HG03039 (cell line): ENCODE data around the gene PTMA.
A peak's percentile ranks its signal among the peaks of the same experiment; 100 is the strongest.
"Not testable (repeated sequence)": the region's sequence is repeated elsewhere in the genome, so short reads cannot be mapped to it uniquely, and the experiment has no call there.

Experiments
- ATAC-seq: cut with Tn5 transposase; IDR thresholded peaks from one replicate; pipeline ENCODE4 v1.9.1; 2021; ENCODE audit warnings: mild to moderate bottlenecking, moderate library complexity; ENCODE audit not compliant: unreplicated experiment

The PTMA gene

DNA sequence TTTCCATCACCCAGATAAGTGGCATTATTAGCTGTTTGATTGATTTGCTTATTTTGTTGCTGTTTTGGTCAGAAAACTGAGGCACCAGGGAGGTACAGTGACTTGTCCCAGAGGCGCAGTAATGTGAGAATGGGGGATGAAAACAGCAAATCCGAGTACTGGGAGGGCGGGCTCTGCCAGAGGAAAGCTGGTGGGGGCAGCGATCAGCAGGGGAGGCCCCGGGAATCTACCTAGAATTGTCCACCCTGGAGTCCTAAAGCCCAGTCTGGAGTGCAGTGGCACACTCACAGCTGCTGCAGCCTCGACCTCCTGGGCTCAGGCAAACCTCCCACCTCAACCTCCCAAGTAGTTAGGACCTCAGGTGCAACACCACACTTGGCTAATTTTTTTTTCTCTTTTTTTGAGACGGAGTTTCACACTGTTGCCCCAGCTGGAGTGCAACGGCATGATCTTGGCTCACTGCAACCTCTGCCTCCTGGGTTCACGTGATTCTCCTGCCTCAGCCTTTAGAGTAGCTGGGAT, 17.0 kb upstream of the PTMA start:
- no peak for ATAC-seq

DNA sequence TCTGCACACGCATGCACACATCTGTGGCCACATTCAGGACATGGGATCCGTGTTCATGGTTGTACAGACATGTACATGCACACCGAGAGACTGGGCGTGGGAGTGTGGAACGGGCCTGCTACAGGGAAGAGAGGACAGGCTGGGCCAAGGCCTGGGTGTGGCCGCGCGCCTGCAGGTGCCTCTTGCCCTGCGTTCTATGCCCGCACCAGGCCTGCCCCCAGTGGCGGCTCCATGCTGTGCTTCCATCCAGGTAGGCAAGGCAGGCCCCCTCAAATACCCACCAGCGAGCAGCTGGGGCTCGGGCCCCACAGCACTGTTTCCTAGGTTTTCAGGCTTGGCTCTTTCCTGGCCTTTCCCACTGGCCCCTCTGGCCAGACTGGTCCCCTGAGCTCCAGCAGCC, 15.5 kb upstream of the PTMA start:
- ATAC-seq: no peak

DNA sequence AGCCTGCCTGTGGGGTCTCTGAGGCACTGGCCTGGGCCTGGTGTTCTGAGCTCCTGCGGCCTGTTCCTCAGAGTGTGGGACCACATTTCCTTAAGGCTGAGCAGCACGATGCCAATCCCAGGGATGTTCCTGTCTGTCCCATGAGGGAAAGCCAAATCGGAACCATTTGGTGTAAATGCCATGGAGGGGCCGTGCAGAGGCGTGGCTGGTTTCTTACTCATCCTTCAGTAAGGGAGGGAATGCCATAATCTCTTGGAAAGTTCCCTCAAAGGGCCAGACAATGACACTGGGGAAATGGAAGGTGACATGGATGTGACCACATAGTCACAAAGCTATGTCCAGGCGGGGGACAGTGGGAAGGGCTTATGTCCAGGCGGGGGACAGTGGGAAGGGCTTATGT, 14.4 kb upstream of the PTMA start:
- no peak for ATAC-seq

DNA sequence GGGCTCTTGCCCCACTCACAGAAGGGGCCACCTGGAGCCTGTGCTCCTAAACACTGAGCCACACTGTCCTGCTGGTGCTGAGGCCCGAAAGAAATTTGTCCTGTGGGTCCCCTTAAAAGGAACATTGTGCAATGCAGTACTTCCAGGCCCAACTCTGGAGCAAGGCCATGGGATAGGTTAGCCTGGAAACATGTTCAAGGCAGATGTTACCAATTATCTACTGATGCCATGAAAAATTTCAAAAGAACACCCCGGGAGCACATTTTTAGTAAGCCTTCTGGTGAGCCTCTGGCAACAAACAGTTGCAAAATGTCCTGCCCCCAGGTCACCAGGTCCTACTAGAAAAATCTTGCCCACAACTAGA, 12.3 kb upstream of the PTMA start:
- no peak for ATAC-seq

DNA sequence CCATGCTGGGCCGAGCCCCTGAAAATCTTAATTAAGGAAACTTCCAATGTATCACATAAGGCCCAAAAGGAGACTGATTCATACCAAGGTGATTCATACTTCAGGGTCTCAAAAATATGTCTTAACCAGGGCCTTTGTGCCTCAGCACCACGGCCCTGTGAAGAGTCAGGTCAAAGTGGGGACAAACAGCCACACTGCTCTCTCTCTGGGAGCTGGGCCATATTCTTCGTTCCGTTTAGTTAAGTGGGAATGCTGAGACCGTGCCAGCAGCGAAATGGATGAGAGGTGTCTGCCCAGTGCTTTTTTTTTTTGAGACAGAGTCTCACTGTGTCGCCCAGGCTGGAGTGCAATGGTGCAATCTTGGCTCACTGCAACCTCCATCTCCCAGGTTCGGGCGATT, 9.3 kb upstream of the PTMA start:
- no peak for ATAC-seq

DNA sequence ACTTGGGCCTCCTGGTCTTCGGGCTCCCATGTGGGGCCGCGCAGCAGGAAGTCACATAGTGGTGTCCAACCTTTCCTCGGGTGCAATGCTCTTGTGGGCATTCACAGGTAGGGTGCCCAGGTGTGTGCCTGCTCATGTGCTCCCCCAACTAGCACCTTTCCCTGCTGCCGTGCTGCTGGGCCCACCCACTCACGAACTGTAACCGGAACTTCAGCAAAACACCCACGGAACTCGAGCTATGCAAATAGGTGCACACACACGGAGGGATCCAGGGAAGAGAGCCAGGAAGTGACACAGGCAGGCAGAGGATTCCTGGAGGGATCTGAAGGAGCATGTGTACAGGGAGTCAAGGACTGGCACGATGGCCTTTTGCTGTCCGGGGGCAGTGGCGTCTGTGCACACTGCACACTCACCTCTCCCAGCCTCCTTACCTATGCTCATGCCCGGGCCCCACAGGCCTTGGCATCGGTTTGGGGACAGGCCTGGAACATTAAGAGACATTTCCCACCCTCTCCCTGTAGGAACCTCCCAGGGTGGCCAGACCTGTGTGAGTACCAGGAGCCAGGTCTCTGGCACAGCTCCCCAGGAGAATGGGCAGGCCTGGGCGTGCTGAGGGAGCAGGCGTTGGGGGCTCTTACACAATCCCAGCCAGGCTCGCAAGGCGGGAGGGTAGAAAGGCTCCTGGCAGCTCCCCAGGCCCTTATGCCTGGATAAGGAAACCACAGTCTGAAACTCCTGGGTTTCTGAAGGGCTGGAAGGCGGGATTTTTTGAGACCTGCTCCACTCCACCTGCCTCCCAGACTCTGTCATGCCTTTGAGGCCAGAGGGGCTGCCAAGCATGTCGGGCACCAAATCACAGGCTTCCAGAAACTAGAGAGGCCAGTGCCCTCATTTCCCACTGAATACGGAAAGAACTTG, 6.6 kb upstream of the PTMA start:
- ATAC-seq: no peak

DNA sequence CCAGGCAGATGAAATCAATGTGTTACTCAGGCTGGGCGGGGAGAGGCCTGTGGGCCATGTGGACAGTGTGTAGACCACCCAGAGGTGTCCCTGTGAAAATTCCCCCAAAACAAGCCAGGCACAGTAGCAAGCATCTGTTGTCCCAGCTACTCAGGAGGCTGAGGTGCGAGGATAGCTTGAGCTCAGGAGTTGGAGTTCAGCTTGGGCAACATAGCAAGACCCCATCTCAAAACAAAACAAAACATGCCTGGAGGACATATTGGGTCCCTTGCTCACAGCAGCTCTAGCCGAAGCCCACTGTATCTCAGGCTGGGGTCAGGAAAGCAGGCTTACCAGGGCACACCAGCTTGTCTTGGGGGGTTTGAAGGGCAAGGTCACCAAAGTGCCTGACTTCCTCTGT, 4.3 kb upstream of the PTMA start:
- no peak for ATAC-seq

DNA sequence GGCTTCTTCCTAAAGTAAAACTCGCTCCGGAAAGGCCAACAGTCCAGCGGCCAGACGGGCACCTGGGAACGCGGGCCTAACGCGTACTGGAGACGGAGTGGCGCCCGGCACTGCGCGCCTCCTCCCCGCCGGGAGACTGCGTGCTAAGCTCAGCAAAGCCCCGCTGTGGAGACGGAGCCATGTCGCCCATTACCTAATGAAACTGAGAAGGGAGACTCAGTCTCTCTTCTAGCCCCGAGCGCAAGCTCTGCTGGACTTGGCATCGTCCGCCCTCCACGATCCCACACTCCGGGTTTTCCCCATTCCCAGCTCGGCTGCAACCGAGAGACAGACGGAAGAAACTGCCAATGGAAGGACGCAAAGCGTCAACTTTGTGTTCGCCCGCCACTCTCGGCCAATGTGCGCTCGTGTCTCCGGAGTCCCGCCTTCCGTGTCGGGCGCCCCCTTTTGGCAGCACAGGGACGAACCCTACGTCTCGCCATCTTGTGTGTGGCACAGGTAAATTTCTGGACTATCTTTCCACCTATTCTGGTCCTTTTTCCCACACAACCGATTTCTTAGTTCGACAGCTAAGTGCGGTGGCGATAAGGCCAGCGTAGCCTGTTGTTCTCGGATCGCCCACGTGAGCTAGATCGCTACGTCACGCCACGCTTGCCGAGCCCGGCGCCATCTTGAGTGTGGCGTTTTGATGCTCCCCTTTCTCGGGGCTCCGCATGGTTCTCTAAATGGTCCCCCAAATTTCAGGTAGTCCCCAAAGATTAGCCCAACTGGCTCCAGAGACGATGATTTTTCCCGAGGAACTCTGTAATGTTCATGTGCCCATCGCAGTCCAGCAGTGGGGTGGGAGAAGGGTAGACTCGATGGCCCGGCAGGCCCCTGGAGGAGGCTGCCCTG, 1.3 kb upstream of the PTMA start:
- ATAC-seq: peak; percentile 33

DNA sequence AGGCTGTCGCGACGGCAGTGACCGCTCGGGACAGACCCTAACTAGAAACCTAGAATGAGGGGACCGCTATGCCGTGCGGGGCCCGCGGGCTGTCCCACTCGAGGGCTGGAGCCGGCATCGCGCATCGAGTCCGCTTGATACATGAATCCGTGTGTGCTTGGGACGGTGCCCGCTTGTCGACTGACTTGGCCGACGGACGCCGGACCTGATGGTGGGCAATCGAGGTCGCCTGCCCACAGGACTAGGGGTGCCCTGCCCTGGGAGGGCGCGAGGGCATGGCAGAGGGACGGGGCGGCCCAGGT, 749 bp upstream of the PTMA start:
- ATAC-seq: no peak

DNA sequence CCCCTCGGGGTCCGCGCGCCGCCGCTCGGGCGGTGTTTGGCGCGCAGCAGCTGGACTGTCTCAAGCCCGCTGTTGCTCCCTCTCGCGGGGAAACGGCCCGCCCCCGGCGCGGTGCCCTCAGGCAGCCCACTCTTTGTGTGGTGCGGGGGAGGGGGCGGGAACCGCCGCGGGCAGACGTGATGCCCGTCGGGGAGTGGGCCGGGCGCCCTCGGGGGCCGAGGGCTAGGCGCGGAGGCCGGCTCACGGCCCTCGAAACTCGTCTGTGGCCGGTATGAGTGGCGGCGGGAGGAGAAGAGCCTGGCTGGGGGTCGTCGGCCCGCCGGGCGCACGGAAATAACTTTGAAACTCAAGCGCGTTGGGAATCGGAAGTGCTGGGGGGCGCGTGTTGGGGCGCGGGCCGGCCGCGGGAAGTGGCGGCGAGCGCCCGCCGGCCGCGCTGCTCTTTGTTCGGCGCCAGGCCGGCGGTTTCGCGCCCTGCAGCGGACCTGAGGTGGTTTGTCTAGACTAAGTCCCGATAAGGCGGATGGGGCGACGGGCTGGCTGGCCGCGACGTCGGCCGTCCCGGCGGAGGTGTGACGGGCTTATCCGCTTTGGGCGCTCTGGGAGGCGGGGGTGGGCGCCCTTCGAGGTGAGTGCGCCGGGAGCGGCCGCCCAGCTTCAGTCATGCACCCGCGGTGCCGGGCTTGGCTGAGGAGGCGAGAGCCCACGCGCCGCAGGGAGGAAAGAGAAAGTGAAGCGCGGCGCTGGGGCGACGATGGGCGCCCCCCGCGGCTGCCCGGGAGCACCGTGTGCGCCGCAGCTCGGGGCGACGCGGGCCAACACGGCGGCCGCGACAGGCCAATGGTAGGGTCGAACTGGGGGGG, 679 bp downstream of the PTMA start:
- ATAC-seq: no peak

DNA sequence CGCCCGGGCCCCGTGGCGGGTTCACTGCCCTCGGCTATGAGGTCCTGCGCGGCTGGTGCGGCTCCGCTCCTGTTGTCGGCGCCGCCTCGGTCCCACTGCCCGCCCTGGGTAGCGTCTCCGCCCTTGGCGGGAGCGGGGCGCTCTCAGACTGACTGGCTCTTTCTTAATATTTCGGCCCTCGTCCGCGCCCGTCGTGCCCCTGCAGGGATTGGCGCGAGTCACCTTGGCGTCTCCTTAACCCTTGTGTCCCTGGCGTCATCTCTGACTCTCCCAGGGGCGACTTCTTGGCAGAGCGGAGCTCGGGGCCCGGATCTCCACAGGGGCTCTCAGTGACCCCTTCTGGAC, 1.3 kb downstream of the PTMA start:
- ATAC-seq: no peak

DNA sequence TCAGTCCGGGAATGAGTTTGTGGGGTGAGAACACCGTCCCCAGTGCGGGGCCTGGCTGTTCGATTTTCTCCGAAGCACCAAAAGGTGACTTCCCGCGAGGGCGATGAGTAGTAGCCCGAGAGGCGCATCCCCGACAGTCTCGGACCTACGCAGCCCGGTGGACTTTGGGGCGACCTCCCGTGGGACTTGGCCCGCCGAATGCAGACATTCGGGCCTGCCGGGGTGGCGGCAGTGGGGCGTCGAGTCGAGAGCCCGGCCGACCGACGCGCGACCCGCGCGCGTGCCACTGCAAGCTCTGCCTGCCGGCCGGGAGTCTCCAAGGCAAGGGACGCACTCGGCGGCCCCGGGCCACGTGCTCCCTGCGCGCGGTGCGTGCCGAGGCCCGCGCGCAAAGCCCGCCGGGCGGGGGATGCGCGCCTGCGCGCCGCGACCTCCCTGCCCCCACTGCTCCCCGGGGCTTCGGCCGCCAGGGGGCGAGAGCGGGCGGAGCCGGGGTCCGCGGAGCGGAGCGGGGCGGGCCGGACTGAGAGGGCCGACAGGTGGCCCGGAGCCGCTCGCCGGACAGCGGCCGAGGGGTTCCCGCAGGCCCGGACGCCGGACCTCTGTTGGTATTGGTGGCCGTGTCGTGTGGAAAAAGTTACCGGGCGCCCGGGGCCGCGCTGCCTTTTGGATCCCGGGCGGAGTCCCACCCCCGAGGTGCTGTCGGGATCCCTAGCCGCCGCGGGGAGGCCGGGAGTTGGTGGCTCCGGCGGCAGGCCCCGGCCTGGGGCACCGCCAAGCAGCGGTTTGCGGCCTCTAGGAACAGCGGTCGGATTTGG, 1.9 kb downstream of the PTMA start:
- no peak for ATAC-seq

DNA sequence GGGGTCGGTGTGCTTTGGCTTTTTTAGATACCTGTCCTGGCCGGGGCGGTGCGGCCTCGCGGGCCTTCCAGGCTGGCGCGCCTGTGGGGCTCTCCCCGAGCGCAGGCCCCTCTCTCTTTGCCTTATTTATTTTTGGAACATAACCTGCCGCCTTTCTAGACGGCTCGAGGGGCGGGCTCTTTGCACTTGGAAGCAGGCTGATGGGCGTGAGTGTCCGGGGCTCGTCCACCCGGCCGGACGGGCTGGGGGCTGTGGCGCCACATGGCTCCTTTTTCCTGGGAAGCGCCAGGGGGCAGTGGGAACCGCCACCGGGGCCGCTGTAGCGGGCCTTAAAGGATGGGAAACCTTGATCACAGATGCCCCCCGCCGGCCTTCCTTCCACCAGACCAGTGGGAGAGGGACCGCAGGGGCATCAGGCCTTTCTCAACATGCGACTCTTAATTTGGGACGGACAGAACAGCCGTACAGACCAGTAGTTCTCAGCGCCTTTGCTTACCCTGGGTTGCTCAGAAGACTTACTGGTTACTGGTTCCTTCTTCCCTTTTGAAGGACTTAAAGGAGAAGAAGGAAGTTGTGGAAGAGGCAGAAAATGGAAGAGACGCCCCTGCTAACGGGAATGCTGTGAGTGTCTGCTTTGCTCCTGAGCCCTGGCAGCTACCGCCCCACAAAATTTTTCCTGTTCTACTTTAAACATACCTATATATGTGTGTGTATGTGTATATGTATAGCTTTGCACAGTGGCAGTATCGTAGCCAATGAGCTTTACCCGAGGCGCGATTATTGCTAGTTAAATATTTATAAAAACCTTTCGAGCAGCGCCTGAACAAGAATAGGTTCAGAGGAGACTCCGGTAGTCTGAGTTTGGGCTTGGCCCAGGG, 2.7 kb downstream of the PTMA start:
- ATAC-seq: no peak

DNA sequence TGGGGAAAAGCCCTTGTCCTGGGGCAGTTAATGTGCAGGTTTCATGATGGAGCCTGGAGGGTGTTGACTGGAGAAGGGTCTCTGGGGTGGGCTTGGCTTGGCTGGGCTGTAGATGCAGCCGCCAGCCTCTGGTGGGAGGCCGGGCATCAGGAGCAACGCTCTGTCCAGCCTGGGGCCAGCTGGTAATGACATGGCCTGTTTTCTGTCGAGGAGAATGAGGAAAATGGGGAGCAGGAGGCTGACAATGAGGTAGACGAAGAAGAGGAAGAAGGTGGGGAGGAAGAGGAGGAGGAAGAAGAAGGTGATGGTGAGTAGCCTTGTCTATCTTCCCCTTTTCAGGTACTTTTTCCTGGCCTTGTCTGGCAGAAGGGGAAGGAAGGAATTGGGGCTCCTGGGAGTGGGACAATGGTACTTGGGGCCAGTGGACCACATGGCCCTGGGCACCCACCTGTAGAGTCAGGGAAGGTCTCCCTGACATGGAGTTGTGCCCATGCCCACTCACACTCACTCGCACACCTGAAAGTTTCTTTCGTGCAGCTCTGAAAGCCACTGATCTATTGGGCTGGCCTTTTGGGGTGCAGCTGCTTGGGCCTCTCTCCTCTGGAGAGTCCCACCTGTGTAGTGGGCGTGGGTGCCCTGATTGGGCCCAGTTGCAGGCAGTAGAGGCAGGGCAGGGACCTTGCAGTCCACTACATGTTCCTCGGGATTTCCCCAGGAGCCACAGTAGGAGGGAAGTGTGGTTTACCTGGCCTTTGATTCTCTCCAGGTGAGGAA, 3.5 kb downstream of the PTMA start:
- ATAC-seq: no peak

DNA sequence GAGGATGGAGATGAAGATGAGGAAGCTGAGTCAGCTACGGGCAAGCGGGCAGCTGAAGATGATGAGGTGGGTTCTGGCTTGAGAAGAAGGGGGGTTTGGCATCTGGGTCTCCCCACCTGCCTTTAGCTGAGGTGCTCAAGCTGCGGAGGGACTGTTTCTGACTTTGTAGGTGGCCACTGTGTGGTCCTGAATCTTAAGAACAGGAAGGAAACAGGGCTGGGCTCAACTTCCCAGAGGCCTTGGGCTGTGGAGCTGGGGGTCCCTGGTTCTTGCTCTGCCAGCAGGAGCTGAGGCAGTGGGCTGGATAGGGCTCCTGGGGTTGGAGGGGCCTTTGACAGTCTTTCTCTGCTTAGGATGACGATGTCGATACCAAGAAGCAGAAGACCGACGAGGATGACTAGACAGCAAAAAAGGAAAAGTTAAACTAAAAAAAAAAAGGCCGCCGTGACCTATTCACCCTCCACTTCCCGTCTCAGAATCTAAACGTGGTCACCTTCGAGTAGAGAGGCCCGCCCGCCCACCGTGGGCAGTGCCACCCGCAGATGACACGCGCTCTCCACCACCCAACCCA, 4.2 kb downstream of the PTMA start:
- ATAC-seq: not testable (repeated sequence)

DNA sequence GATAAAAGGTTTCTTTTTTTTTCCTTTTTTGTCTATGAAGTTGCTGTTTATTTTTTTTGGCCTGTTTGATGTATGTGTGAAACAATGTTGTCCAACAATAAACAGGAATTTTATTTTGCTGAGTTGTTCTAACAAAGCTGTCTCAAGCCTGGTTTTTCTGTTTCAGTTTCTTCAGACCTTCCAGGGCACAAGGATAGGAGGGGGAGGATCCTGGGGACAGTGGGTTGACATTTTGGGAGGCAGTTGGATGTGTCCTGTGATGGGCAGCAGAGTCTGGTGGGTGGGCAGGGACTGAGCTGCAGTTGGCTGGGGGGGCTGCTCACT, 5.0 kb downstream of the PTMA start:
- not testable (repeated sequence) for ATAC-seq

DNA sequence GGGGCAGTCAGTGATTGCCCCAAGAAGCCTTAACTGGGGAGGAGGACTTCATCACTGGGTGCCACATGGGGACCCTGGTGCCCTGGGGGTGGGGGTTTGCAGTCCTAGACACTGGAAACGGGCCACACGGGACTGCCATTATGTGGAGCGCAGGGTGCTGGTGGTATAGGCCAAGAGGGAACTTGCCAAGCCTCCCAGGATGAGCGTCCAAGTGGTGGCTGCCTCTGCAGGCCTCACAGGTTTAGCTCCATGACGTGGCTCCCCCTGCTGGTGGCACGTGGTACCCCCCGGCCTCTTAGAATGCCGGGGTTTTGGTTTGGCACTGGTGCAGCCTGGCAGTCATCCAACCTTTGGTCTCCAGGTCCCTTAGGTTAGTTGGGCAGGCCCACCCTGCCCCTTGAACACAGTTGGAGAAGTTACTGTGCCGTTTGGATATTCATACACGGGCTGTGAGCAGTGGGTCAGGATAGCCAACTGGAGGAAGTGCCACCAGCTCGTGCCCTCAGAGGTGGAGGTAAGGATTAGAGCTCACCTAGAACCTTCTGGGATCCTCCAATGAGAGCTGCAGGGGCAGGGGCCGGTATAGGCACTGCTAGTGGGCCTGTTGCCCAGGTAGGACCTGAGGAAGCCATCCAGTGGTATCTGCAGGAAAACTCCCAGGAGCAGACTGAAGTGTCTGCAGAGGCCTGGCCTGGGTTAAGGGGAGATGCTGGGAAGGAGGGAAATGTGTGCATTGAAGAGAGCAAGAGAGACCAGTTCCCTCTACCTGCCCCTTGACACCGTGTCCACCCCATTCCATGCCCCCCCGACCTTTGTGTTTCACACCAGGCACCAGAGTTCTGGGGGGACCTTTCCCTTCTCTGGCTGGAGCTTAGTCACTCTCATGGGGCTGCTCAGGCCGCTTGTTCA, 5.7 kb downstream of the PTMA start:
- ATAC-seq: no peak
